Measurements from ENCODE around the gene LYPD6B.
A peak's percentile ranks its signal among the peaks of the same experiment; 100 is the strongest.

Gene LYPD6B

DNA sequence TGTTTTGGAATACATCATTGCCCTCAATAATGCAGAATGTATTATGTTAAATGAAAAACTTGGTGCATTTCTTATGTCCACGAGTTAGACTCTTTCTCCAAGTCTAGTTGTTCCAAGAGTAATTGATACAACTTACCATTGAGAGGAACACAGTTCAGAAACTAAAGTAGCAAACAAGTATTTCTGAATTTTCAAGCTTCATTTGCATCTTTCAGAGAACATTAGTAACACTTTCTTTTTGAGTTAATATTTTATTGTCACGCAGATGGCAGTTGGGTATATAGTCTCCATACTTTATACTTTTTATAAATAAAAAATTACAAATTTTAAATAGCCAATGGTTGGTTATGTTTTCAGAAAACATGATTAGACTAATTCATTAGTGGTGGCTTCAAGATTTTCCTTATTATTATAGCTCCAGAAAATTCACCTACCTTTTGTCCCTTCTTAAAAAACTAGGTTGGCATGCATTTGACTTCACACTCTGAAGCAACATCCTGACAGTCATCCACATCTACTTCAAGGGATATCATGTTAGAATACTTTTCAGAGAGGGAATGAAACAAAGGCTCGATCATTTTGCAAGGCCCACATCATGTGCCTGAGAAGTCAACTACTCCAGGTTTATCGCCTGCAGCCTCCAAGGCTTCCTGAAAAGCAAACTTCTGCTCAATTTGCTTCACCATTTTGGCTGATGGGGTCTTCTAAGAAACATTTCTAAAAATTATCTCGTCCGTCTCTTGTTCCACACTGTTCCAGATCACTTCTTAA is 29.9 kb downstream of the LYPD6B start:
- Histone ChIP-seq H3K4me2 (ENCODE audit: low read depth, low read length, poor library complexity, severe bottlenecking) (peak overlapping the region; percentile 40), H3K4me1 (ENCODE audit: insufficient read depth, low read length, poor library complexity, severe bottlenecking) (peaks cover 16% of the 10 kb centered on the region), H2AFZ (ENCODE audit: low read length) (no peak overlapping the region), H3K27me3 (ENCODE audit: insufficient read depth, low read length, poor library complexity, severe bottlenecking) (no peaks in the 10 kb centered on the region), H3K36me3 (ENCODE audit: insufficient read depth, low read length) (no peaks in the 10 kb centered on the region), H3K79me2 (ENCODE audit: insufficient read depth, low read length) (no peaks in the 10 kb centered on the region), H3K9ac (ENCODE audit: low read depth, low read length, poor library complexity, severe bottlenecking) (no peak overlapping the region), H4K20me1 (ENCODE audit: insufficient read depth, low read length, poor library complexity, severe bottlenecking) (no peaks in the 10 kb centered on the region), H3K9me2 (replicated peaks; ENCODE audit: low read depth, low read length) (no peaks in the 10 kb centered on the region), H3K4me3 (ENCODE audit: low read length, poor library complexity, severe bottlenecking) (peak overlapping the region; percentile 2), H3K9me3 (ENCODE audit: insufficient read depth, low read depth, low read length) (no peaks in the 10 kb centered on the region), H3F3A (ENCODE audit: low read depth) (no peaks in the 10 kb centered on the region)
- no peak for TF ChIP-seq EZH2phosphoT487 (IDR thresholded peaks at IDR 0.05; ENCODE audit: borderline replicate concordance)
- TF ChIP-seq, protein P1, sequence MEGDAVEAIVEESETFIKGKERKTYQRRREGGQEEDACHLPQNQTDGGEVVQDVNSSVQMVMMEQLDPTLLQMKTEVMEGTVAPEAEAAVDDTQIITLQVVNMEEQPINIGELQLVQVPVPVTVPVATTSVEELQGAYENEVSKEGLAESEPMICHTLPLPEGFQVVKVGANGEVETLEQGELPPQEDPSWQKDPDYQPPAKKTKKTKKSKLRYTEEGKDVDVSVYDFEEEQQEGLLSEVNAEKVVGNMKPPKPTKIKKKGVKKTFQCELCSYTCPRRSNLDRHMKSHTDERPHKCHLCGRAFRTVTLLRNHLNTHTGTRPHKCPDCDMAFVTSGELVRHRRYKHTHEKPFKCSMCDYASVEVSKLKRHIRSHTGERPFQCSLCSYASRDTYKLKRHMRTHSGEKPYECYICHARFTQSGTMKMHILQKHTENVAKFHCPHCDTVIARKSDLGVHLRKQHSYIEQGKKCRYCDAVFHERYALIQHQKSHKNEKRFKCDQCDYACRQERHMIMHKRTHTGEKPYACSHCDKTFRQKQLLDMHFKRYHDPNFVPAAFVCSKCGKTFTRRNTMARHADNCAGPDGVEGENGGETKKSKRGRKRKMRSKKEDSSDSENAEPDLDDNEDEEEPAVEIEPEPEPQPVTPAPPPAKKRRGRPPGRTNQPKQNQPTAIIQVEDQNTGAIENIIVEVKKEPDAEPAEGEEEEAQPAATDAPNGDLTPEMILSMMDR (conservative IDR thresholded peaks at IDR 0.05; ENCODE audit: low read length), result no peak

DNA sequence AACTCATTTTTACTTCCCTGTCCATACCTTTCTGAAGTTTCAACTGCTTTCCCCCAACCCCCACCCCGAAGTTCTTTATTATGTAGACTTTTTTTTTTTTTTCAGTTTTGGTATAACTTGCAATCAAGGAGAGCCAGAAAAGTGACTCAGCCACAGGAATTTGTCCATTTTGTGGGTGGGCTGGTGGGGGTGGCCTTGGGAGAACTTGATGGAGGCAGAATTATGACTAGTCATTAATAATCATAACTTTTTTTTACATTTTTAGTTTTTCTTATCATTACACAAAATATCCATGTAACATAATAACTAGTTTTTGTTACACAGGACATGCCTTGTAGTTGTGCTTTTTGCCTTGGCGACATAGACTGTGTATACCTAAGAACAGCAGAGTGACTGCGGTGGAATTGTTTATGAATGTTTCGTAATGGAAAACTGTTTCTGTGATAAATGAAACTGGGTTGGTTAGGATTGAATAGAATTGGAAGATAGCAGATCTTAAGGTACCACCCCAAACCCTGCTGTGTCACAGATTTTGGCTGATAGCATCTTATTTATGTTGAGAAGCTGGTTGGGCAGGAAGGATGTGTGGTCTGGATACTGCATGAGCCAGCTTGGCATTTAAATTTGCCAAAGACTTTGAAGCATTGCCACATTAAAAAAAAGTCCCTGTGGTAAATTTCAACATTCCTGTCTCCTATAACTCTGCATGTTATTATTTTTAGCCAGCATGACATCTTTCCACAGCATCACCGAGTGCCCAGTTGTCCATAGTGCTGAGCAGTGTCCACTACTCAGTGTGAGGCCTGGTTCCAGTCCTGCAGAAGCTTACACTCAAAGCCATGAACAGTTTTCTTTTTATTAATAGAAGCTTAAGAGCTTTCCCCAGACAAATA is 30.7 kb downstream of the LYPD6B start:
- Histone ChIP-seq H3K4me1 (ENCODE audit: insufficient read depth, low read length, poor library complexity, severe bottlenecking) (peaks cover 16% of the 10 kb centered on the region), H3F3A (ENCODE audit: low read depth) (no peaks in the 10 kb centered on the region), H2AFZ (ENCODE audit: low read length) (no peak overlapping the region), H3K27me3 (ENCODE audit: insufficient read depth, low read length, poor library complexity, severe bottlenecking) (no peaks in the 10 kb centered on the region), H3K79me2 (ENCODE audit: insufficient read depth, low read length) (no peaks in the 10 kb centered on the region), H3K9me2 (replicated peaks; ENCODE audit: low read depth, low read length) (no peaks in the 10 kb centered on the region), H3K9me3 (ENCODE audit: insufficient read depth, low read depth, low read length) (no peaks in the 10 kb centered on the region), H3K4me3 (ENCODE audit: low read length, poor library complexity, severe bottlenecking) (peak overlapping the region; percentile 33), H3K9ac (ENCODE audit: low read depth, low read length, poor library complexity, severe bottlenecking) (no peak overlapping the region), H3K4me2 (ENCODE audit: low read depth, low read length, poor library complexity, severe bottlenecking) (peak overlapping the region; percentile 40), H4K20me1 (ENCODE audit: insufficient read depth, low read length, poor library complexity, severe bottlenecking) (no peaks in the 10 kb centered on the region), H3K36me3 (ENCODE audit: insufficient read depth, low read length) (no peaks in the 10 kb centered on the region)
- no peak for TF ChIP-seq EZH2phosphoT487 (IDR thresholded peaks at IDR 0.05; ENCODE audit: borderline replicate concordance)
- TF ChIP-seq, protein P1 (conservative IDR thresholded peaks at IDR 0.05; ENCODE audit: low read length), result no peak

DNA sequence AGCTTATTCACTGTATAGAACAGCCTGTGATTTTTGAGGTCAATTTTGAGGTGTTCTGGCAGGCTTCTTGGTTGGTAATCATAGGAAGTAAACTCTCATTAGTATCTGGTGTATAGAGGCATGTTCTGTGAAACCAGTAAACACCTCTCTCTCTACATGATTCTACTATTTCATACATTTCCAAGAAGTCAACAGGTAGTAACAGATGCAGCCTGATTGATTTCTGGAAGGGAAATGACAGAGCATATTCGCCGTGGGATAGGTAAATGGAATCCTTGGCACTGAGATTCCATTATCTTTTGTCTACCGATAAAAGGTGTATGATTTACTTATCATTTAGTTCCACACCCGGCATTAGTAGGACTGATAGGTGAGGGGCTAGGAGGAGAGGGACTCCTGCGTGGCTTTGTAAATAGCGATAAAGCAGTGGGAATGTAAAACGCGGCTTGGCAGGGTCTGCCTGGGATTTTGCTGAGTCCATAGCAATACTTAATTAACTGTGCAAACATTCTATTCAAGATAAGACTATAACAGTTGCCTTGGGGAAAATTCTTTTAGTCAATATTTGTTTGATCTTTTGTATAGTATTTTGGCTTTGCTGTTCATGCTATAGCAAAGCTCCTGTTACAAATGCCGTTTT is 32.3 kb downstream of the LYPD6B start:
- H3K9me2 ChIP-seq (replicated peaks; ENCODE audit: low read depth, low read length), result no peaks in the 10 kb centered on the region

More for the DNA sequence above, 32.3 kb downstream of the LYPD6B start:
- TF ChIP-seq, protein P1 (conservative IDR thresholded peaks at IDR 0.05; ENCODE audit: low read length), result no peak
- no peak for TF ChIP-seq EZH2phosphoT487 (IDR thresholded peaks at IDR 0.05; ENCODE audit: borderline replicate concordance)
- no peak overlapping the region for H2AFZ ChIP-seq (ENCODE audit: low read length)
- H3K4me2 ChIP-seq (ENCODE audit: low read depth, low read length, poor library complexity, severe bottlenecking), result no peak overlapping the region
- H3K27me3 ChIP-seq (ENCODE audit: insufficient read depth, low read length, poor library complexity, severe bottlenecking), result no peaks in the 10 kb centered on the region
- no peaks in the 10 kb centered on the region for H3K79me2 ChIP-seq (ENCODE audit: insufficient read depth, low read length)
- no peaks in the 10 kb centered on the region for H3K36me3 ChIP-seq (ENCODE audit: insufficient read depth, low read length)
- H4K20me1 ChIP-seq (ENCODE audit: insufficient read depth, low read length, poor library complexity, severe bottlenecking), result no peaks in the 10 kb centered on the region
- no peak overlapping the region for H3K4me3 ChIP-seq (ENCODE audit: low read length, poor library complexity, severe bottlenecking)
- peaks cover 16% of the 10 kb centered on the region for H3K4me1 ChIP-seq (ENCODE audit: insufficient read depth, low read length, poor library complexity, severe bottlenecking)
- H3K9me3 ChIP-seq (ENCODE audit: insufficient read depth, low read depth, low read length), result no peaks in the 10 kb centered on the region
- no peak overlapping the region for H3K9ac ChIP-seq (ENCODE audit: low read depth, low read length, poor library complexity, severe bottlenecking)
- no peaks in the 10 kb centered on the region for H3F3A ChIP-seq (ENCODE audit: low read depth)

Data from Loucy (cell line).